Endothelial cell (in vitro differentiated cells): ENCODE measurements around the gene PDE3A. TPM values are rescaled to one million over a fixed set of nuclear protein-coding genes. Genes with fewer than 3 reads are reported as not detected.

Source experiments
- DNase-seq: peaks from one replicate; pipeline ENCODE4 v3.0.0; 2021; ENCODE audit warnings: low spot score
- H3K27ac Mint-ChIP-seq: one replicate; pipeline ENCODE4 v1.8.0; 2021; ENCODE audit warnings: mixed read lengths, inconsistent platforms; ENCODE audit not compliant: unreplicated experiment
- H3K27me3 Mint-ChIP-seq: one replicate; pipeline ENCODE4 v1.8.0; 2021; ENCODE audit warnings: mild to moderate bottlenecking, moderate library complexity, mixed read lengths, inconsistent platforms; ENCODE audit not compliant: unreplicated experiment
- H3K36me3 Mint-ChIP-seq: one replicate; pipeline ENCODE4 v1.8.0; 2021; ENCODE audit warnings: mild to moderate bottlenecking, low read depth, mixed read lengths, inconsistent platforms; ENCODE audit not compliant: unreplicated experiment
- H3K4me1 Mint-ChIP-seq: one replicate; pipeline ENCODE4 v1.8.0; 2021; ENCODE audit warnings: mild to moderate bottlenecking, mixed read lengths, inconsistent platforms; ENCODE audit not compliant: unreplicated experiment
- H3K4me3 Mint-ChIP-seq: one replicate; pipeline ENCODE4 v1.8.0; 2021; ENCODE audit warnings: mild to moderate bottlenecking, mixed read lengths, inconsistent platforms; ENCODE audit not compliant: unreplicated experiment
- H3K9me3 Mint-ChIP-seq: one replicate; pipeline ENCODE4 v1.8.0; 2021; ENCODE audit warnings: mixed read lengths, inconsistent platforms; ENCODE audit not compliant: unreplicated experiment
- CTCF ChIP-seq: fragments of 200-600 bp; sonication (generic); IDR thresholded peaks from one replicate; pipeline ENCODE4 v1.5.0; 2021; ENCODE audit warnings: antibody characterized with exemption; ENCODE audit not compliant: unreplicated experiment
- total RNA-seq: library from RNA; stranded (reverse); fragmentation: NEBNext Ultra II Directional; extraction: Animal tissue kit (Norgen Biotek cat#: 25700); gene quantifications from one replicate; pipeline ENCODE4 v1.2.1, GENCODE V29; 2021; ENCODE audit not compliant: unreplicated experiment

Gene PDE3A
- total RNA-seq, 1 donor from 2014 or later: 0.97 TPM

DNA sequence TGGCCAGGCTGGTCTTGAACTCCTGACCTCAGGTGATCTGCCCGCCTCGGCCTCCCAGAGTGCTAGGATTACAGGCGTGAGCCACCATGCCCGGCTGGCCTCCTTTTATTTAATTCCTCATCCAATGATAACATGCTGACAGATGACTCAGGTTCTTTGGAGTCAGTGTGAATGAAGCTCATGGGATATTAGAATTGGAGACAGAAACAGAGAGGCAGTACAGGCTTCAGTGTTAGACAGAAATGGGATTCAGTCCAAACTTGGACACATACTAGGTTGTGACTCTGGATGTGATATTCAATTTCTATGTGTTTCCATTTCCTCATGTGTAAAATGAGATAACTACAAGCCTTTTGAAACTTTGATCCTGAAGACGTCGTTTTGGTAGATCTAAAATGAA lies 47.3 kb downstream of the PDE3A start:
- no peaks in the 10 kb centered on the region for H3K36me3 Mint-ChIP-seq
- H3K27me3 Mint-ChIP-seq: no peaks in the 10 kb centered on the region
- no peak for TF ChIP-seq CTCF
- peaks cover 2% of the 10 kb centered on the region for H3K4me1 Mint-ChIP-seq
- H3K9me3 Mint-ChIP-seq: no peaks in the 10 kb centered on the region
- H3K4me3 Mint-ChIP-seq: no peak overlapping the region
- DNase-seq: no peak
- no peak overlapping the region for H3K27ac Mint-ChIP-seq

DNA sequence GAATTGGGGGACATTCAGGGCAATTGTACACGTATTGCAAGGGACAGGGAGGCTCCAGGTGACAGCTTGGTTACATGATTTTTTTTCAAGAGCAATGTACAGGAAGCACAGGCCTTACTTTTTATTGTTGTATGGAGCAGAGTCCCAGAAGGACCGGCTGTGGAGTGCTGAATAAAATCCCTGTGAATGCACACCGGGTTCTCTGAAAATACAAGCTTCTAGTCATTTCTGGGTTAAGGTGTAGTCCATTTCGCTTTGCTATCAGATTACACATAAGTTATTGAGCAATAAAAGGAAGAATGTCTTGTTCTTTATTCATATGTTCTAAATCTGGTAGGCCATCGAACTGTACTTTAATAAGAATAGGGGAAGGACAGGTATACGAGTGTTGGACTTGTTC lies 52.2 kb downstream of the PDE3A start:
- Mint-ChIP-seq H3K4me1 (peaks cover 3% of the 10 kb centered on the region), H3K36me3 (no peaks in the 10 kb centered on the region), H3K9me3 (no peaks in the 10 kb centered on the region), H3K4me3 (no peak overlapping the region), H3K27ac (no peak overlapping the region), H3K27me3 (no peaks in the 10 kb centered on the region)
- no peak for DNase-seq
- no peak for TF ChIP-seq CTCF

GRCh38 chr12:20421421-20421820 lies 53.1 kb downstream of the PDE3A start:
- no peaks in the 10 kb centered on the region for H3K9me3 Mint-ChIP-seq
- no peak overlapping the region for H3K4me3 Mint-ChIP-seq
- no peak overlapping the region for H3K27ac Mint-ChIP-seq
- no peak for TF ChIP-seq CTCF
- H3K27me3 Mint-ChIP-seq: no peaks in the 10 kb centered on the region
- DNase-seq: no peak
- no peaks in the 10 kb centered on the region for H3K36me3 Mint-ChIP-seq
- peaks cover 3% of the 10 kb centered on the region for H3K4me1 Mint-ChIP-seq

DNA sequence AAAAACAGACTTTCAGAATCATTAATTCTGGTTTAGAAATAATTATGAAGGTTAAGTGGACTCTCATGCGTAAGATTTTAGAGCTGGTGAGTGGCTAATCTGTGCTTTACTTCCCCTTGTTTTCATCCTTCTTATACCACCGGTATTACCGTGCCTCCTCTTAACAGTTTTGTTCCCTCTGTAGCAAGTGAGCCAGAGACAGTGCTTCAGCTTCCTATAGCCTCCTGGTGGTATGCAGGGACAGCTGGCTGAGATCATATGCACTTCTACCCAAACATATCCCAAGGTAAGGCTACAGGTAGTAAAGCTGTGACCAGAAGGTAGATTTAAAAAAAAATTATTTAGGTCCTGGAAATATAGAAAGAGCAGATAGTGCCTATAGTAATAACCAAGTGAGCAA lies 55.2 kb downstream of the PDE3A start:
- Mint-ChIP-seq H3K9me3 (no peaks in the 10 kb centered on the region), H3K27me3 (no peaks in the 10 kb centered on the region), H3K4me3 (no peak overlapping the region), H3K4me1 (peaks cover 3% of the 10 kb centered on the region), H3K27ac (no peak overlapping the region), H3K36me3 (no peaks in the 10 kb centered on the region)
- no peak for TF ChIP-seq CTCF
- DNase-seq: no peak

- DNase-seq: no peak
- H3K9me3 Mint-ChIP-seq: no peaks in the 10 kb centered on the region
- no peaks in the 10 kb centered on the region for H3K27me3 Mint-ChIP-seq
- no peak for TF ChIP-seq CTCF
- no peaks in the 10 kb centered on the region for H3K36me3 Mint-ChIP-seq
- H3K27ac Mint-ChIP-seq: no peak overlapping the region
- peaks cover 3% of the 10 kb centered on the region for H3K4me1 Mint-ChIP-seq
- no peak overlapping the region for H3K4me3 Mint-ChIP-seq
Measured at GRCh38 chr12:20424841-20425240, 56.5 kb downstream of the PDE3A start.
